SK-N-SH (cell line): ENCODE measurements around the gene PIP4K2A. TPM values are rescaled to one million over a fixed set of nuclear protein-coding genes. Genes with fewer than 3 reads are reported as not detected.

Experiments
- CTCF ChIA-PET: fragments of 300-600, 350-600 bp; formaldehyde crosslinking; extraction: SDS; loops from one replicate; lab custom pipeline; 2021; lab: Yijun Ruan, JAX
- POLR2A ChIA-PET: fragments of 350-600 bp; sonication (Branson Sonifier 250); formaldehyde crosslinking; extraction: SDS; loops from one replicate; lab custom pipeline; 2020; ENCODE audit warnings: antibody characterized with exemption, inconsistent platforms; lab: Yijun Ruan, JAX
- DNase-seq: peaks from one replicate; pipeline ENCODE4 v3.0.0; 2012
- H2AFZ ChIP-seq: fragments of 200-600 bp; sonication (generic); 2 replicates; pipeline ENCODE4 v1.8.1; 2016; ENCODE audit warnings: antibody characterized with exemption, mild to moderate bottlenecking, low read depth
- H3F3A ChIP-seq: fragments of 200-600 bp; sonication (generic); replicated peaks from 2 replicates; pipeline ENCODE3; 2016; ENCODE audit warnings: antibody characterized with exemption, mild to moderate bottlenecking; ENCODE audit not compliant: insufficient read depth
- H3K27ac ChIP-seq, 2 experiments: fragments of 200-500 bp in 1 of 2; fragments of 200-600 bp in 1 of 2; sonication (Bioruptor generic) in 1 of 2; sonication (generic), shearing (Covaris generic) in 1 of 2; 2 replicates each; pipeline versions ENCODE4 v1.5.1 to v1.6.1; 2014 to 2016; ENCODE audit warnings: low read depth in 2 of 2, inconsistent platforms in 1 of 2, low read length in 1 of 2, mild to moderate bottlenecking in 1 of 2, mixed read lengths in 1 of 2
- H3K27me3 ChIP-seq: fragments of 200-600 bp; sonication (generic), shearing (Covaris generic); 2 replicates; pipeline ENCODE4 v1.6.1; 2016; ENCODE audit warnings: mixed run types; ENCODE audit not compliant: insufficient read depth
- H3K36me3 ChIP-seq, 2 experiments: fragments of 200-500 bp in 1 of 2; fragments of 200-600 bp in 1 of 2; sonication (Bioruptor generic) in 1 of 2; sonication (generic) in 1 of 2; replicated peaks in 1 of 2; 2 replicates each; pipeline versions ENCODE3 to v1.5.1; 2014 to 2016; ENCODE audit warnings: low read length in 1 of 2, mild to moderate bottlenecking in 1 of 2; ENCODE audit not compliant: insufficient read depth in 2 of 2, control insufficient read depth in 1 of 2
- H3K4me1 ChIP-seq, 2 experiments: fragments of 200-500 bp in 1 of 2; fragments of 200-600 bp in 1 of 2; sonication (Bioruptor generic) in 1 of 2; sonication (generic), shearing (Covaris generic) in 1 of 2; 2 replicates each; pipeline versions ENCODE4 v1.5.1 to v1.6.1; 2014 to 2016; ENCODE audit warnings: low read depth in 1 of 2, low read length in 1 of 2, mixed run types in 1 of 2; ENCODE audit not compliant: insufficient read depth in 2 of 2, control insufficient read depth in 1 of 2
- H3K4me2 ChIP-seq: fragments of 200-600 bp; sonication (generic), shearing (Covaris generic); 2 replicates; pipeline ENCODE4 v1.6.1; 2017; ENCODE audit warnings: mixed run types
- H3K4me3 ChIP-seq, 2 experiments: fragments of 200-500 bp in 1 of 2; fragments of 200-600 bp in 1 of 2; sonication (Bioruptor generic) in 1 of 2; sonication (generic), shearing (Covaris generic) in 1 of 2; 2 replicates each; pipeline versions ENCODE4 v1.5.1 to v1.8.1; 2014 to 2016; ENCODE audit warnings: low read depth in 2 of 2, inconsistent platforms in 1 of 2, low read length in 1 of 2, mild to moderate bottlenecking in 1 of 2, mixed read lengths in 1 of 2, moderate library complexity in 1 of 2
- H3K79me2 ChIP-seq: fragments of 200-600 bp; sonication (generic); 2 replicates; pipeline ENCODE4 v1.8.1; 2017; ENCODE audit warnings: mild to moderate bottlenecking; ENCODE audit not compliant: insufficient read depth
- H3K9ac ChIP-seq: fragments of 200-600 bp; sonication (generic); 2 replicates; pipeline ENCODE4 v1.6.1; 2017; ENCODE audit warnings: mixed run types
- H3K9me2 ChIP-seq: fragments of 200-600 bp; sonication (generic); 2 replicates; pipeline ENCODE4 v1.6.1; 2017; ENCODE audit warnings: mixed run types
- H3K9me3 ChIP-seq: fragments of 200-600 bp; sonication (generic); 2 replicates; pipeline ENCODE4 v1.6.1; 2017; ENCODE audit warnings: mixed run types, mild to moderate bottlenecking, moderate library complexity
- H4K20me1 ChIP-seq: fragments of 200-600 bp; sonication (generic); 2 replicates; pipeline ENCODE4 v1.6.1; 2017; ENCODE audit warnings: mild to moderate bottlenecking, mixed run types; ENCODE audit not compliant: insufficient read depth
- EP300 ChIP-seq, 2 experiments: IDR thresholded peaks; 2 replicates each; pipeline versions ENCODE4 v1.4.0 to v1.6.1; 2012; ENCODE audit warnings: borderline replicate concordance in 1 of 2, low read depth in 1 of 2, low read length in 1 of 2
- EZH2phosphoT487 ChIP-seq: fragments of 200-600 bp; sonication (generic); IDR thresholded peaks from 2 replicates; pipeline ENCODE4 v1.6.1; 2017; ENCODE audit warnings: low read depth, mixed run types, mild to moderate bottlenecking, antibody characterized with exemption, moderate library complexity, borderline replicate concordance
- FOXJ3 ChIP-seq: sonication (generic); formaldehyde crosslinking; IDR thresholded peaks from 2 replicates; pipeline ENCODE4 v1.5.1; 2020; ENCODE audit warnings: mild to moderate bottlenecking, missing genetic modification reagents
- FOXM1 ChIP-seq: IDR thresholded peaks from 2 replicates; pipeline ENCODE4 v1.4.0; 2012; ENCODE audit warnings: low read depth, mild to moderate bottlenecking
- GATA2 ChIP-seq: sonication (generic); formaldehyde crosslinking; IDR thresholded peaks from 2 replicates; pipeline ENCODE4 v1.5.0; 2020; ENCODE audit warnings: mild to moderate bottlenecking, missing genetic modification reagents
- IRF3 ChIP-seq: fragments of 150-350 bp; IDR thresholded peaks from 2 replicates; pipeline ENCODE4 v1.6.1; 2016; ENCODE audit warnings: mild to moderate bottlenecking, low read depth, low read length
- JUND ChIP-seq: IDR thresholded peaks from 2 replicates; pipeline ENCODE4 v1.4.0; 2012
- MEF2A ChIP-seq: IDR thresholded peaks from 2 replicates; pipeline ENCODE4 v1.4.0; 2012; ENCODE audit warnings: low read depth, borderline replicate concordance
- RAD21 ChIP-seq: IDR thresholded peaks from 2 replicates; pipeline ENCODE4 v1.6.1; 2012; ENCODE audit warnings: mild to moderate bottlenecking, low read length
- RCOR1 ChIP-seq: fragments of 150-350 bp; IDR thresholded peaks from 2 replicates; pipeline ENCODE4 v1.6.1; 2017; ENCODE audit warnings: antibody characterized with exemption, low read length
- RXRA ChIP-seq: IDR thresholded peaks from 2 replicates; pipeline ENCODE4 v1.4.0; 2012; ENCODE audit warnings: low read depth, mild to moderate bottlenecking, borderline replicate concordance
- SMC3 ChIP-seq: IDR thresholded peaks from 2 replicates; pipeline ENCODE4 v1.6.1; 2012; ENCODE audit warnings: low read depth, low read length, improper control_type of control experiment
- TCF12 ChIP-seq: IDR thresholded peaks from 2 replicates; pipeline ENCODE4 v1.4.0; 2012
- USF1 ChIP-seq: IDR thresholded peaks from 2 replicates; pipeline ENCODE4 v1.4.0; 2012; ENCODE audit warnings: low read depth, borderline replicate concordance
- WGBS: methylation state at CpG from one replicate; pipeline ENCODE4 v1.1.6; 2017; ENCODE audit warnings: low lambda C conversion rate; 5-methylcytosine and 5-hydroxymethylcytosine counted together
- polyA plus RNA-seq, 3 experiments: library from polyadenylated mRNA; depleted of rRNA; stranded (reverse); fragments of >200 nt; gene quantifications; 2 replicates each; pipeline ENCODE4 v1.2.3, GENCODE V29; 2012
- TF ChIP-seq, protein P1 (sequence below): IDR thresholded peaks from 2 replicates; pipeline ENCODE4; 2012
- TF ChIP-seq, protein P2 (sequence below): fragments of 150-350 bp; IDR thresholded peaks from 2 replicates; pipeline ENCODE4 v1.6.1; 2017; ENCODE audit warnings: antibody characterized with exemption, low read length, low read depth, borderline replicate concordance
- TF ChIP-seq, protein P3 (sequence below): IDR thresholded peaks from 2 replicates; pipeline ENCODE4 v1.4.0; 2012; ENCODE audit warnings: low read depth

Gene PIP4K2A
- polyA plus RNA-seq, 1 of the 3 experiments (the other 2 are of a cell fraction): 10.8 TPM

DNA sequence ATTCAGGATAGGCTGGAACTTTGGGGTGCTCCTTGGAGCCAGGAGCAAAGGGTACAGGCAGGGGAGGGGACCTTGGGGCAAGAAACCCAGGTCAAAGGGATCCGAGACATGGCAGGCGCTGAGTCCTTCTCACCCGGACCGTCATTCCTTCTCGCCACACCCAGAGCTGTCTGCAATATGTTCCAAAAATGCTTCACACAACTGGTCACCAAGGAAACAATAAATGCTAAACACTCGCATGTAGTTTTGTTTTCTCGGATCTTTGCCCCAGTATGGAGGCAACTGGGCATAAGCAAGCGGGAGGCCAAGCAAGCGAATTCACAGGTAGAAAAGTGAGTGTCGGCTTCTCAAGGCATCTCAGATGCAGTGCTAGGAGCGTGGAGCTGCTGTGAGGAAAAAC lies 80.8 kb downstream of the PIP4K2A start:
- Histone ChIP-seq H3K4me3 (no peak overlapping the region), H3K9ac (no peak overlapping the region), H3K79me2 (peaks cover 48% of the 10 kb centered on the region), H3K4me2 (no peak overlapping the region), H2AFZ (no peak overlapping the region), H3K9me3 (no peaks in the 10 kb centered on the region), H3F3A (no peaks in the 10 kb centered on the region), H3K36me3 (no peaks in the 10 kb centered on the region), H3K27ac (no peak overlapping the region), H3K27me3 (no peaks in the 10 kb centered on the region), H4K20me1 (no peaks in the 10 kb centered on the region; the same call in 1 of the 2 replicates), H3K9me2 (no peaks in the 10 kb centered on the region), H3K4me1 (peaks cover 0 to 20% of the 10 kb centered on the region in 2 experiments; a peak in 1 of 4 replicates)
- ChIA-PET POLR2A (no interaction called here), CTCF (no interaction called here)
- no peak for DNase-seq
- no peak for TF ChIP-seq FOXJ3 (CRISPR knock-in tag)
- no peak for TF ChIP-seq RAD21
- no peak for TF ChIP-seq RCOR1
- TF ChIP-seq, protein P1, sequence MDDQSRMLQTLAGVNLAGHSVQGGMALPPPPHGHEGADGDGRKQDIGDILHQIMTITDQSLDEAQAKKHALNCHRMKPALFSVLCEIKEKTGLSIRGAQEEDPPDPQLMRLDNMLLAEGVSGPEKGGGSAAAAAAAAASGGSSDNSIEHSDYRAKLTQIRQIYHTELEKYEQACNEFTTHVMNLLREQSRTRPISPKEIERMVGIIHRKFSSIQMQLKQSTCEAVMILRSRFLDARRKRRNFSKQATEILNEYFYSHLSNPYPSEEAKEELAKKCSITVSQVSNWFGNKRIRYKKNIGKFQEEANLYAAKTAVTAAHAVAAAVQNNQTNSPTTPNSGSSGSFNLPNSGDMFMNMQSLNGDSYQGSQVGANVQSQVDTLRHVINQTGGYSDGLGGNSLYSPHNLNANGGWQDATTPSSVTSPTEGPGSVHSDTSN: no peak
- no peak for TF ChIP-seq MEF2A
- no peak for TF ChIP-seq JUND
- no peak for TF ChIP-seq RXRA
- no peak for TF ChIP-seq EP300 (IDR thresholded peaks at IDR 0.05; ENCODE audit: borderline replicate concordance in 1 of 2, low read depth in 1 of 2, low read length in 1 of 2)
- TF ChIP-seq GATA2 (CRISPR knock-in tag): no peak
- TF ChIP-seq, protein P2, sequence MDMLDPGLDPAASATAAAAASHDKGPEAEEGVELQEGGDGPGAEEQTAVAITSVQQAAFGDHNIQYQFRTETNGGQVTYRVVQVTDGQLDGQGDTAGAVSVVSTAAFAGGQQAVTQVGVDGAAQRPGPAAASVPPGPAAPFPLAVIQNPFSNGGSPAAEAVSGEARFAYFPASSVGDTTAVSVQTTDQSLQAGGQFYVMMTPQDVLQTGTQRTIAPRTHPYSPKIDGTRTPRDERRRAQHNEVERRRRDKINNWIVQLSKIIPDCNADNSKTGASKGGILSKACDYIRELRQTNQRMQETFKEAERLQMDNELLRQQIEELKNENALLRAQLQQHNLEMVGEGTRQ: no peak
- TF ChIP-seq, protein P3, sequence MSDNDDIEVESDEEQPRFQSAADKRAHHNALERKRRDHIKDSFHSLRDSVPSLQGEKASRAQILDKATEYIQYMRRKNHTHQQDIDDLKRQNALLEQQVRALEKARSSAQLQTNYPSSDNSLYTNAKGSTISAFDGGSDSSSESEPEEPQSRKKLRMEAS: no peak
- no peak for TF ChIP-seq USF1
- no peak for TF ChIP-seq TCF12
- 96% methylated on average over 11 of the region's 11 CpGs for WGBS

DNA sequence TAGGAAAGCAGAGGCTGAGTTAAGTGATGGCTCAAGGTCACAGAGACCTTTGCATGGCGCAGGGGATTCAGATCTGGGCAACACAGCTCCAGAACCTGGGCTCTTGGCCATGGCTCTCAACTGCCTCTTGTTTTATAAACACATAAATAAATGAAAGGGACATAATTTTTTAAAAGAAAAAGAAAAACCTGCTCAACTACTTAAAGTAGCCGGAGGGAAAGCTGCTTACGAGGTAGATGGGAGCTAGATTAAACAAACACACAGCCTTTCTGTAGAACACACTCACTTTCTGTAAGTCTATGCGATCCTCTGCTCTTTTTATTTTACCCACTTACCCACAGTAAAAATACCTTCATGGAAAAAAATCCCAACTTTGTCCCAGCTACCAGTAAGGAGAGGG lies 81.3 kb downstream of the PIP4K2A start:
- 93% methylated on average over 4 of the region's 4 CpGs for WGBS
- ChIA-PET POLR2A (no interaction called here), CTCF (no interaction called here)
- H3K4me3 ChIP-seq: no peak overlapping the region
- no peak for TF ChIP-seq TCF12
- no peak for TF ChIP-seq EZH2phosphoT487
- TF ChIP-seq FOXM1: no peak
- no peak for TF ChIP-seq IRF3
- TF ChIP-seq SMC3: no peak
- H3K9me2 ChIP-seq: no peaks in the 10 kb centered on the region
- H3K9me3 ChIP-seq: no peaks in the 10 kb centered on the region
- H4K20me1 ChIP-seq: no peaks in the 10 kb centered on the region; the same call in 1 of the 2 replicates
- H3K79me2 ChIP-seq: peaks cover 53% of the 10 kb centered on the region
- H2AFZ ChIP-seq: no peak overlapping the region
- no peak for DNase-seq
- no peak overlapping the region for H3K9ac ChIP-seq
- no peaks in the 10 kb centered on the region for H3K27me3 ChIP-seq
- peaks cover 0 to 20% of the 10 kb centered on the region in 2 experiments; a peak in 1 of 4 replicates for H3K4me1 ChIP-seq
- H3K36me3 ChIP-seq: no peaks in the 10 kb centered on the region
- no peak overlapping the region for H3K4me2 ChIP-seq
- no peaks in the 10 kb centered on the region for H3F3A ChIP-seq
- no peak overlapping the region for H3K27ac ChIP-seq
